Measurements from ENCODE around the gene ARHGAP10.

ARHGAP10 gene

GRCh38 chr4:148004228-148004857, 272.5 kb downstream of the ARHGAP10 start:
- DNase-seq = no peak

GRCh38 chr4:148006001-148006400, 274.1 kb downstream of the ARHGAP10 start:
- no peak for DNase-seq

GRCh38 chr4:148007314-148007760, 275.4 kb downstream of the ARHGAP10 start:
- DNase-seq = no peak

GRCh38 chr4:148007792-148008191, 275.9 kb downstream of the ARHGAP10 start:
- DNase-seq = no peak

GRCh38 chr4:148015058-148015457, 283.2 kb downstream of the ARHGAP10 start:
- no peak for DNase-seq

GRCh38 chr4:148015468-148015867, 283.6 kb downstream of the ARHGAP10 start:
- DNase-seq = no peak

- DNase-seq = no peak
Observed at GRCh38 chr4:148016063-148016637, 284.3 kb downstream of the ARHGAP10 start.

- DNase-seq = no peak
Observed at GRCh38 chr4:148017801-148018200, 285.9 kb downstream of the ARHGAP10 start.

- no peak for DNase-seq
Observed at GRCh38 chr4:148021686-148022085, 289.8 kb downstream of the ARHGAP10 start.

GRCh38 chr4:148022975-148023374, 291.1 kb downstream of the ARHGAP10 start:
- no peak for DNase-seq

- no peak for DNase-seq
Observed at GRCh38 chr4:148023512-148024181, 291.8 kb downstream of the ARHGAP10 start.

- no peak for DNase-seq
Observed at GRCh38 chr4:148025981-148026380, 294.1 kb downstream of the ARHGAP10 start.

GRCh38 chr4:148027201-148027600, 295.3 kb downstream of the ARHGAP10 start:
- no peak for DNase-seq

GRCh38 chr4:148029781-148030180, 297.9 kb downstream of the ARHGAP10 start:
- no peak for DNase-seq

- DNase-seq = no peak
Observed at GRCh38 chr4:148030193-148030873, 298.4 kb downstream of the ARHGAP10 start.

GRCh38 chr4:148034813-148035212, 302.9 kb downstream of the ARHGAP10 start:
- no peak for DNase-seq

- DNase-seq = no peak
Observed at GRCh38 chr4:148041606-148042329, 309.9 kb downstream of the ARHGAP10 start.

- no peak for DNase-seq
Observed at GRCh38 chr4:148044089-148044911, 312.4 kb downstream of the ARHGAP10 start.

GRCh38 chr4:148044912-148045352, 313.0 kb downstream of the ARHGAP10 start:
- no peak for DNase-seq

- DNase-seq = no peak
Observed at GRCh38 chr4:148048598-148048997, 316.7 kb downstream of the ARHGAP10 start.

- DNase-seq = no peak
Observed at GRCh38 chr4:148051403-148051802, 319.5 kb downstream of the ARHGAP10 start.

- no peak for DNase-seq
Observed at GRCh38 chr4:148052448-148052847, 320.6 kb downstream of the ARHGAP10 start.

All from NCI-H1048 (cell line).